ENCODE data around the gene PLA2G12A. TPM values are rescaled to one million over a fixed set of nuclear protein-coding genes. Genes with fewer than 3 reads are reported as not detected.
"Not testable (repeated sequence)": the region's sequence is repeated elsewhere in the genome, so short reads cannot be mapped to it uniquely, and the experiment has no call there.

Gene PLA2G12A
- total and polyA plus RNA-seq, 2 experiments from 2014 or later, result 14.4 to 44.8 TPM

DNA sequence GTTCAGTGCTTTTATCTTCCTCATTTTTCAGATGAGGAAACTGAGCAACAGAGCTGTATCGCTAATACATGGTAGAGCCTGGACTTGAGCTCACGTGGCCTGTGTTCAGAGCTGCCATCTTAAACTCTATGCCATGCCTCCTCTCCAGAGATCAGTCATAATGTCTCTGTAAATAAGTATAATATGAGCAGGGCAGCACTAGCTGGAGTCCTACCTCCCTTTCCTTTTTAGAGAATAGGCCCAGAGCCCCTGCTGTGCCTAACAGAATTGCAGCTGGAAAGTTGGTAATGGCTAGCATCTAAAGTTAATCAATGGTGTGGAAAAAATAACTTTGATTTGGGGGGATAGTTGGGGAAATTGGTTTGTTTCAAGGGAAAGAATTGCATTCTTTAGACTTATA is 47.0 kb downstream of the PLA2G12A start:
- TF ChIP-seq EZH2phosphoT487 (IDR thresholded peaks at IDR 0.05; ENCODE audit: insufficient read depth, low read depth) (no peak), EZH2 (IDR thresholded peaks at IDR 0.05; ENCODE audit: insufficient read depth, poor library complexity, severe bottlenecking) (no peak)
- no peak for DNase-seq
- Histone ChIP-seq H3K4me2 (ENCODE audit: unreplicated experiment) (no peak overlapping the region), H3K9me3 (ENCODE audit: low read depth) (no peaks in the 10 kb centered on the region), H3K4me1 (ENCODE audit: insufficient read depth) (no peaks in the 10 kb centered on the region), H3K36me3 (ENCODE audit: low read depth) (peaks cover under 1% of the 10 kb centered on the region; the same call in 1 of the 2 replicates), H3K27ac (no peak overlapping the region), H3F3A (ENCODE audit: insufficient read depth) (no peaks in the 10 kb centered on the region), H3K79me2 (ENCODE audit: insufficient read depth) (no peaks in the 10 kb centered on the region), H3K9me2 (ENCODE audit: insufficient read depth) (no peaks in the 10 kb centered on the region), H3K4me3 (no peak overlapping the region), H3K27me3 (replicated peaks; ENCODE audit: insufficient read depth) (no peaks in the 10 kb centered on the region), H2AFZ (no peak overlapping the region), H3K9ac (no peak overlapping the region), H4K20me1 (ENCODE audit: insufficient read depth) (no peaks in the 10 kb centered on the region)
- in situ Hi-C loops (cut with MboI), result no loop called here
- WGBS, 2 experiments (ENCODE audit: low coverage in 1 of 2, low lambda C conversion rate in 2 of 2, missing lambda C conversion rate in 2 of 2), result 98 to 100% methylated on average over 2 of the region's 2 CpGs

DNA sequence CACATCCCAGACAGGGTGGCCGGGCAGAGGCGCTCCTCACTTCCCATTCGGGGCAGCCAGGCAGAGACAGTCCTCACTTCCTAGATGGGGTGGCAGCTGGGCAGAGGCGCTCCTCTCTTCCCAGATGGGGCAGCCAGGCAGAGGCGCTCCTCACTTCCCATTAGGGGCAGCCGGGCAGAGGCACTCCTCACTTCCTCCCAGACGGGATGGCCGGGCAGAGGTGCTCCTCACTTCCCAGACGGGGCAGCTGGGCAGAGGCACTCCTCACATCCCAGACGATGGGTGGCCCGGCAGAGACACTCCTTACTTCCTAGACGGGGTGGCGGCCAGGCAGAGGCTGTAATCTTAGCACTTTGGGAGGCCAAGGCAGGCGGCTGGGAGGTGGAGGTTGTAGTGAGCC is 50.9 kb downstream of the PLA2G12A start:
- H2AFZ ChIP-seq; H3K4me2 ChIP-seq (ENCODE audit: unreplicated experiment); in situ Hi-C loops (cut with MboI); H3K9me2 ChIP-seq (ENCODE audit: insufficient read depth); H3K9ac ChIP-seq; DNase-seq; H3K4me1 ChIP-seq (ENCODE audit: insufficient read depth); H3F3A ChIP-seq (ENCODE audit: insufficient read depth); H3K27ac ChIP-seq; H3K27me3 ChIP-seq (replicated peaks; ENCODE audit: insufficient read depth); H3K36me3 ChIP-seq (ENCODE audit: low read depth); H3K9me3 ChIP-seq (ENCODE audit: low read depth); H3K79me2 ChIP-seq (ENCODE audit: insufficient read depth); H4K20me1 ChIP-seq (ENCODE audit: insufficient read depth); H3K4me3 ChIP-seq: not testable (repeated sequence)
- 91 to 95% methylated on average over 13 to 14 of the region's 14 CpGs for WGBS, 2 experiments (ENCODE audit: low coverage in 1 of 2, low lambda C conversion rate in 2 of 2, missing lambda C conversion rate in 2 of 2)

DNA sequence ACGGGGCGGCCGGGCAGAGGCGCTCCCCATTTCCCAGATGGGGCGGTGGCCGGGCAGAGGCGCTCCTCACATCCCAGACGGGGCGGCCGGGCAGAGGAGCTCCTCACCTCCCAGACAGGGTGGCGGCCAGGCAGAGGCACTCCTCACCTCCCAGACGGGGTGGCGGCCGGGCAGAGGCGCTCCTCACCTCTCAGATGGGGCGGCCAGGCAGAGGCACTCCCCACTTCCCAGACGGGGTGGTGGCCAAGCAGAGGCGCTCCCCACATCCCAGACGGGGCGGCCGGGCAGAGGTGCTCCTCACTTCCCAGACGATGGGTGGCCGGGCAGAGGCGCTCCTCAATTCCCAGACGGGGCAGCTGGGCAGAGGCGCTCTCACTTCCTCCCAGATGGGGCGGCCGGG is 51.4 kb downstream of the PLA2G12A start:
- H3K79me2 ChIP-seq (ENCODE audit: insufficient read depth); DNase-seq; H4K20me1 ChIP-seq (ENCODE audit: insufficient read depth); H2AFZ ChIP-seq; H3K4me2 ChIP-seq (ENCODE audit: unreplicated experiment); H3K27me3 ChIP-seq (replicated peaks; ENCODE audit: insufficient read depth); H3K4me1 ChIP-seq (ENCODE audit: insufficient read depth); H3K4me3 ChIP-seq; H3K9me2 ChIP-seq (ENCODE audit: insufficient read depth); H3F3A ChIP-seq (ENCODE audit: insufficient read depth); in situ Hi-C loops (cut with MboI); H3K27ac ChIP-seq; H3K9me3 ChIP-seq (ENCODE audit: low read depth); H3K9ac ChIP-seq; H3K36me3 ChIP-seq (ENCODE audit: low read depth): not testable (repeated sequence)
- WGBS, 2 experiments (ENCODE audit: low coverage in 1 of 2, low lambda C conversion rate in 2 of 2, missing lambda C conversion rate in 2 of 2), result 89 to 96% methylated on average over 5 to 28 of the region's 28 CpGs

DNA sequence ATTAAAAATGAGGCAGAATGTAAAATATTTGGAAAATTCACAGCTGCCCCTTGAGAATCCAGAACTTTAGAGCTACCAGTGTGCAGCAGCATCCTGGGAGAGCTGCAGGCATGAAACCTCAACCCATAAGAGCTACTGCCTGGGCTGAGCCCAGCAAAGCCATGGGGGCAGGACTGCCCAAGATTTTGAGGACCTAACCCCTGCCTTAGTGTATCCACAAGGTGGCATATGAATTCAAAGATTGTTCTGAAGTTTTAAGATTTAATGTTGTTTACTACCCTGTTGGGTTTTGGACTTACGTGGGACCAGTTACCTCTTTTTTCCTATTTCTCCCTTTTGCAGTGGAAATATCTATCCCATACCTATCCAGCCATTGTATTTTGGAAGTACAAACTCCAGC is 53.0 kb downstream of the PLA2G12A start:
- no peaks in the 10 kb centered on the region for H4K20me1 ChIP-seq (ENCODE audit: insufficient read depth)
- no peak overlapping the region for H3K4me2 ChIP-seq (ENCODE audit: unreplicated experiment)
- no peaks in the 10 kb centered on the region for H3K27me3 ChIP-seq (replicated peaks; ENCODE audit: insufficient read depth)
- no peaks in the 10 kb centered on the region for H3K79me2 ChIP-seq (ENCODE audit: insufficient read depth)
- in situ Hi-C loops (cut with MboI), result no loop called here
- DNase-seq, result no peak
- H3K4me3 ChIP-seq, result no peak overlapping the region
- H3K27ac ChIP-seq, result no peak overlapping the region
- H3K36me3 ChIP-seq (ENCODE audit: low read depth), result no peaks in the 10 kb centered on the region
- no peaks in the 10 kb centered on the region for H3K9me2 ChIP-seq (ENCODE audit: insufficient read depth)
- no peak overlapping the region for H2AFZ ChIP-seq
- H3F3A ChIP-seq (ENCODE audit: insufficient read depth), result no peaks in the 10 kb centered on the region
- H3K9me3 ChIP-seq (ENCODE audit: low read depth), result no peaks in the 10 kb centered on the region
- H3K4me1 ChIP-seq (ENCODE audit: insufficient read depth), result no peaks in the 10 kb centered on the region
- no peak for TF ChIP-seq EZH2 (IDR thresholded peaks at IDR 0.05; ENCODE audit: insufficient read depth, poor library complexity, severe bottlenecking)
- no peak for TF ChIP-seq EZH2phosphoT487 (IDR thresholded peaks at IDR 0.05; ENCODE audit: insufficient read depth, low read depth)
- no peak overlapping the region for H3K9ac ChIP-seq
- WGBS, 2 experiments (ENCODE audit: low coverage in 1 of 2, low lambda C conversion rate in 2 of 2, missing lambda C conversion rate in 2 of 2), result 81 to 93% methylated on average over 1 of the region's 1 CpG

DNA sequence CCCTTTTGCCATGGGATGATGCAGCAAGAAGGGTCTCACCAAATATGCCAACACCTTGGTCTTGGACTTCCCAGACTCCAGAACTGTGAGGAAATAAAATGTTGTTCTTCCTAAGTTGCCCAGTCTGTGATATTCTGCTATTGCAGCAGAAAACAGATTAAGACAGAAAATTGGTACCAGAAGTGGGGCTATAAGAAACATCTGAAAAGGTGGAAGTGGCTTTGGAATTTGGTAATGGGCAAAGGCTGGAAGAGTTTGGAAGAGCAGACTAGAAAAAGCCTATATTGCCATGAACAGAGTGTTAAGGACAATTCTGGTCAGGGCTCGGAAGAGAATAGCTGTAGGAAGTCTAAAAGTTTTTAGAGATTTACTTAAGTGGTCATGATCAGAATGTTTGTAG is 54.0 kb downstream of the PLA2G12A start:
- WGBS, 2 experiments (ENCODE audit: low coverage in 1 of 2, low lambda C conversion rate in 2 of 2, missing lambda C conversion rate in 2 of 2), result 90 to 97% methylated on average over 1 of the region's 1 CpG
- Histone ChIP-seq H3K9me3 (ENCODE audit: low read depth) (no peaks in the 10 kb centered on the region), H3K36me3 (ENCODE audit: low read depth) (no peaks in the 10 kb centered on the region), H3K27me3 (replicated peaks; ENCODE audit: insufficient read depth) (no peaks in the 10 kb centered on the region), H3K9ac (no peak overlapping the region), H3K9me2 (ENCODE audit: insufficient read depth) (no peaks in the 10 kb centered on the region), H3K79me2 (ENCODE audit: insufficient read depth) (no peaks in the 10 kb centered on the region), H3F3A (ENCODE audit: insufficient read depth) (no peaks in the 10 kb centered on the region), H4K20me1 (ENCODE audit: insufficient read depth) (no peaks in the 10 kb centered on the region), H3K4me3 (no peak overlapping the region), H3K4me1 (ENCODE audit: insufficient read depth) (no peaks in the 10 kb centered on the region), H3K27ac (no peak overlapping the region), H2AFZ (no peak overlapping the region), H3K4me2 (ENCODE audit: unreplicated experiment) (no peak overlapping the region)
- in situ Hi-C loops (cut with MboI), result no loop called here
- no peak for DNase-seq
- TF ChIP-seq EZH2 (IDR thresholded peaks at IDR 0.05; ENCODE audit: insufficient read depth, poor library complexity, severe bottlenecking) (no peak), EZH2phosphoT487 (IDR thresholded peaks at IDR 0.05; ENCODE audit: insufficient read depth, low read depth) (no peak)

Data from GM23248 (cell line).